Keratinocyte (primary cell): ENCODE measurements around the gene KLK15. TPM values are rescaled to one million over a fixed set of nuclear protein-coding genes. Genes with fewer than 3 reads are reported as not detected.

Source experiments
- DNase-seq: peaks from one replicate; pipeline ENCODE4 v3.0.0-alpha.2; 2011; ENCODE audit warnings: low read depth, missing footprints, low spot score
- FAIRE-seq: peaks from 2 replicates; lab custom pipeline; 2011; peaks lifted over from hg19 to GRCh38; lab: Jason Lieb, UNC
- H2AFZ ChIP-seq: 2 replicates; pipeline ENCODE4 v1.6.0; 2012; ENCODE audit warnings: low read length, control low read depth, inconsistent platforms; ENCODE audit not compliant: control insufficient read depth
- H3K27ac ChIP-seq: 2 replicates; pipeline ENCODE4 v1.5.1; 2011; ENCODE audit warnings: low read length; ENCODE audit not compliant: control insufficient read depth, insufficient read depth
- H3K27me3 ChIP-seq: 3 replicates; pipeline ENCODE4 v1.6.0; 2011; ENCODE audit warnings: low read length; ENCODE audit not compliant: control insufficient read depth, insufficient read depth; ENCODE audit errors: extremely low read depth
- H3K36me3 ChIP-seq, 2 experiments: 2 replicates in 1 of 2; 3 replicates in 1 of 2; pipeline ENCODE4 v1.5.1; 2011; ENCODE audit warnings: low read length in 2 of 2, mild to moderate bottlenecking in 1 of 2; ENCODE audit not compliant: control insufficient read depth in 2 of 2, insufficient read depth in 2 of 2; ENCODE audit errors: extremely low read depth in 1 of 2
- H3K4me1 ChIP-seq: 3 replicates; pipeline ENCODE4 v1.5.1; 2011; ENCODE audit warnings: low read length; ENCODE audit not compliant: control insufficient read depth, insufficient read depth; ENCODE audit errors: extremely low read depth
- H3K4me2 ChIP-seq: 3 replicates; pipeline ENCODE4 v1.6.0; 2011; ENCODE audit warnings: low read depth, low read length; ENCODE audit not compliant: control insufficient read depth, insufficient read depth; ENCODE audit errors: extremely low read depth
- H3K4me3 ChIP-seq, 3 experiments: fragments of 200-600 bp in 1 of 3; sonication (generic) in 1 of 3; 2 replicates in 2 of 3; 3 replicates in 1 of 3; pipeline ENCODE4 v1.5.1; 2011 to 2016; ENCODE audit warnings: low read length in 3 of 3, mild to moderate bottlenecking in 3 of 3, control low read depth in 2 of 3, inconsistent platforms in 1 of 3, low read depth in 1 of 3, mixed read lengths in 1 of 3, mixed run types in 1 of 3, moderate library complexity in 1 of 3; ENCODE audit not compliant: control insufficient read depth in 2 of 3, insufficient read depth in 2 of 3; ENCODE audit errors: extremely low read depth in 1 of 3
- H3K79me2 ChIP-seq: 2 replicates; pipeline ENCODE4 v1.6.0; 2012; ENCODE audit warnings: low read length; ENCODE audit not compliant: control insufficient read depth, insufficient read depth
- H3K9ac ChIP-seq: 3 replicates; pipeline ENCODE4 v1.6.0; 2011; ENCODE audit warnings: low read length; ENCODE audit not compliant: control insufficient read depth, insufficient read depth; ENCODE audit errors: extremely low read depth
- H3K9me1 ChIP-seq: 3 replicates; pipeline ENCODE4 v1.6.0; 2011; ENCODE audit warnings: low read length; ENCODE audit not compliant: control insufficient read depth, insufficient read depth; ENCODE audit errors: extremely low read depth
- H3K9me3 ChIP-seq: 2 replicates; pipeline ENCODE4 v1.5.1; 2012; ENCODE audit warnings: low read depth, low read length; ENCODE audit not compliant: control insufficient read depth
- H4K20me1 ChIP-seq: 3 replicates; pipeline ENCODE4 v1.6.0; 2011; ENCODE audit warnings: low read length; ENCODE audit not compliant: control insufficient read depth, insufficient read depth; ENCODE audit errors: extremely low read depth
- CTCF ChIP-seq, 3 experiments: IDR thresholded peaks in 1 of 3; conservative IDR thresholded peaks in 1 of 3; optimal IDR thresholded peaks in 1 of 3; 2 replicates in 2 of 3; 3 replicates in 1 of 3; pipeline versions ENCODE3 to v1.5.1; 2011; ENCODE audit warnings: low read length in 3 of 3, mild to moderate bottlenecking in 3 of 3, moderate library complexity in 2 of 3, control low read depth in 1 of 3, inconsistent platforms in 1 of 3; ENCODE audit not compliant: insufficient read depth in 2 of 3; ENCODE audit errors: extremely low read depth in 1 of 3
- EZH2 ChIP-seq: IDR thresholded peaks from one replicate; pipeline ENCODE4 v1.6.1; 2012; ENCODE audit warnings: inconsistent platforms, mild to moderate bottlenecking, low read length, moderate library complexity
- dilution Hi-C: fragments of 300-500 bp; cut with MboI; formaldehyde crosslinking; loops from one replicate; pipeline ENCODE4 v1.7.0; 2020; ENCODE audit warnings: low sequenced_read_pairs; ENCODE audit not compliant: extremely low pct_ligation_motif_present
- polyA plus RNA-seq, 5 experiments: library from polyadenylated mRNA; depleted of rRNA in 3 of 5; stranded (reverse) in 3 of 5; stranded (forward) in 1 of 5; unstranded in 1 of 5; fragments of >200 nt; gene quantifications; 1 replicate in 1 of 5; 2 replicates in 3 of 5; 3 replicates in 1 of 5; pipeline versions ENCODE4 v1.2.1 to v1.2.3, GENCODE V29; 2011 to 2012; ENCODE audit warnings: missing spikeins in 2 of 5, low read depth in 1 of 5, low replicate concordance in 1 of 5

KLK15 gene
- polyA plus RNA-seq, 1 donor (not counting 4 experiments of a cell fraction or from before 2014, with no cell fraction given): not detected

- no peaks in the 10 kb centered on the region for H3K9me3 ChIP-seq
- H2AFZ ChIP-seq: no peak overlapping the region
- H3K79me2 ChIP-seq: no peaks in the 10 kb centered on the region
- H3K9me1 ChIP-seq: no peaks in the 10 kb centered on the region
- no peaks in the 10 kb centered on the region for H4K20me1 ChIP-seq
- H3K27ac ChIP-seq: no peak overlapping the region
- dilution Hi-C loops: no loop called here
- no peak for DNase-seq
- H3K4me3 ChIP-seq: no peak overlapping the region
- no peaks in the 10 kb centered on the region for H3K4me1 ChIP-seq
- H3K36me3 ChIP-seq: no peaks in the 10 kb centered on the region
- no peak for TF ChIP-seq CTCF (optimal IDR thresholded peaks at IDR 0.05 in 1 of 3, IDR thresholded peaks at IDR 0.05 in 1 of 3, conservative IDR thresholded peaks at IDR 0.05 in 1 of 3; ENCODE audit: extremely low read depth in 1 of 3, insufficient read depth in 2 of 3, low read length in 3 of 3)
- TF ChIP-seq EZH2: no peak
- FAIRE-seq: no peak
- H3K9ac ChIP-seq: no peak overlapping the region
- no peak overlapping the region for H3K4me2 ChIP-seq
- H3K27me3 ChIP-seq: no peaks in the 10 kb centered on the region
Measured at GRCh38 chr19:50829801-50830200, 3.6 kb downstream of the KLK15 start.

DNA sequence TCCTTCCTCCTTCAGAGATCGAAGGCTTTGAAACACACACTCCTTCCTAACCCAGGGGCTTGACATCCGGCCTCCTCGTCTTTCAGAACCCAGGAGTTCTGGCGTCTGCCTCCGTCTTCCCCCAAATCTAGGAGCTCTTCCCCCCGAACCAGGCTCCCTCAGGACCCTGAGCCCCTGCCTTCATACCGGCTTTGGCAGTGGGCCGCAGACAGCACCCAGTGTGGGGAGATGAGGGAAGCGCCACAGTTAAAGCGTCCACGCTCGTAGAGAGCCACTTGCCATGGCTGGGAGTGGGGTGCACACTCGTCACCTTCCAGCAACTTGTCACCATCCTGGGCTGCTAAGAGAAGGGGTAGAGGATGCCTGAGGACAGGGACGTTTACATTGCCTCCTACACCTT, 5.9 kb downstream of the KLK15 start:
- no peaks in the 10 kb centered on the region for H3K4me1 ChIP-seq
- dilution Hi-C loops: no loop called here

More for the DNA sequence above, 5.9 kb downstream of the KLK15 start:
- H3K36me3 ChIP-seq: no peaks in the 10 kb centered on the region
- no peak overlapping the region for H3K27ac ChIP-seq
- TF ChIP-seq EZH2 (no peak), CTCF (optimal IDR thresholded peaks at IDR 0.05 in 1 of 3, IDR thresholded peaks at IDR 0.05 in 1 of 3, conservative IDR thresholded peaks at IDR 0.05 in 1 of 3; ENCODE audit: extremely low read depth in 1 of 3, insufficient read depth in 2 of 3, low read length in 3 of 3) (no peak)
- peaks cover 5% of the 10 kb centered on the region for H3K27me3 ChIP-seq
- H3K4me3 ChIP-seq: no peak overlapping the region
- no peaks in the 10 kb centered on the region for H4K20me1 ChIP-seq
- no peak overlapping the region for H2AFZ ChIP-seq
- no peak overlapping the region for H3K4me2 ChIP-seq
- H3K79me2 ChIP-seq: no peaks in the 10 kb centered on the region
- FAIRE-seq (no peak), DNase-seq (no peak)
- no peaks in the 10 kb centered on the region for H3K9me1 ChIP-seq
- H3K9ac ChIP-seq: no peak overlapping the region
- no peaks in the 10 kb centered on the region for H3K9me3 ChIP-seq
